22Rv1 (cell line): Measurements from ENCODE around the gene DUSP12.
"Not testable (repeated sequence)": the region's sequence is repeated elsewhere in the genome, so short reads cannot be mapped to it uniquely, and the experiment has no call there.

Source experiments
- H3K27ac ChIP-seq: fragments of 450-650 bp; 2 replicates; pipeline ENCODE4 v1.5.1; 2017
- CTCF ChIP-seq: fragments of 450-650 bp; IDR thresholded peaks from 2 replicates; pipeline ENCODE4 v1.5.1; 2017; ENCODE audit warnings: mild to moderate bottlenecking
- ZFX ChIP-seq: fragments of 450-650 bp; IDR thresholded peaks from 2 replicates; pipeline ENCODE4 v1.6.1; 2017; ENCODE audit warnings: antibody characterized with exemption, borderline replicate concordance

DUSP12 gene

GRCh38 chr1:161721738-161722343 is 27.7 kb upstream of the DUSP12 start:
- H3K27ac ChIP-seq, result no peak overlapping the region
- no peak for TF ChIP-seq CTCF
- TF ChIP-seq ZFX, result no peak

DNA sequence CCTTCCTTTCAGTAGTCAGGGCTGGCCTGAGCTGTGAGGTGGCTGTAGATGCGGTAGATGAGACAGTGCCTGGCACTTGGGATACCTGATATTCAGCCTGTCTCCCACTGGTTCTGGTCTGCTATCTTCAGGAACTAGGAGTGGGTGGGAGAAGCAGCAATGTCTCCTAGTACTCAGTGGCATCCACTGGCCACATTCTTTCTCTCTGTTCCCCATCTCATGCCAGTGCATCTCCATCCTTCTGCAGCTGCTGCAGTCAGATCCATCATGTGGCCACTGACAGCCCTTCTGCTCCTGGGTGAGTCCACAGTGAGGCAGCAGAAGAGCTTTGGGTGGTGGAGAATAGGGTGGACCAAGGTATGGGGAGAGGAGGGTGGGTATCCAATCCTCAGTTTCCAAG is 27.2 kb upstream of the DUSP12 start:
- TF ChIP-seq ZFX, result no peak
- no peak for TF ChIP-seq CTCF

DNA sequence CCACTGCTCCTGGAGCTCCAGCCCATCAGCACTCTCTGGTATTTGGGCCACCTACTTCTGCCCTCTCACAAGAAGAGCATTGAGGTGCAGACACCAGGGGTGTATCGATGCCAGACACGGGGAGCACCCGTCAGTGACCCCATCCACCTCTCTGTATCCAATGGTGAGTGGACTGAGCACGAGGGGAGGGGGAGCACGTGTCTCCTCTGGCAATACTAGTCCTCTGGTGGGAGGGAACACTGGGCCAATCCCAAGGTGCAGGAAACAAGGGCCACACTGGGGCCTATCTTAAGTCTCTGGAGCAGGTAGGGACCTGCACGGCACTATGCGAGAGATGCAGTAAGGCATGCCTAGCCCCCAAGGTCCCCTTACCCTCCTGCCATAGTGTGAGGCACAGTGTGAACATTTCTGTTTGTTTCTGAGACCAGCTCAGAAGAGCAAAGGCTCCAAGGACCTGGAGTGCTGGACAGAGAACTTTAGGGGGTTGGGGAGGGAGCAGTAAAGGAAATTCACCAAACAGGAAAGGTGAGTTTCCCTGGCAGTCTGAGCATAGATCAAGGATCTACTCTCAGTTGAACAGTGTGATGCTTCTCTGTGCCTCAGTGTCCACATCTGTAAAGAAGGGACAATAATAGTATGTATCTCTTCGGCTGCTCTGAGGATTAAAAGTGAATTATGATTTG is 26.0 kb upstream of the DUSP12 start:
- no peak overlapping the region for H3K27ac ChIP-seq
- TF ChIP-seq ZFX (no peak), CTCF (no peak)

More for the DNA sequence above, 27.2 kb upstream of the DUSP12 start:
- H3K27ac ChIP-seq, result no peak overlapping the region

DNA sequence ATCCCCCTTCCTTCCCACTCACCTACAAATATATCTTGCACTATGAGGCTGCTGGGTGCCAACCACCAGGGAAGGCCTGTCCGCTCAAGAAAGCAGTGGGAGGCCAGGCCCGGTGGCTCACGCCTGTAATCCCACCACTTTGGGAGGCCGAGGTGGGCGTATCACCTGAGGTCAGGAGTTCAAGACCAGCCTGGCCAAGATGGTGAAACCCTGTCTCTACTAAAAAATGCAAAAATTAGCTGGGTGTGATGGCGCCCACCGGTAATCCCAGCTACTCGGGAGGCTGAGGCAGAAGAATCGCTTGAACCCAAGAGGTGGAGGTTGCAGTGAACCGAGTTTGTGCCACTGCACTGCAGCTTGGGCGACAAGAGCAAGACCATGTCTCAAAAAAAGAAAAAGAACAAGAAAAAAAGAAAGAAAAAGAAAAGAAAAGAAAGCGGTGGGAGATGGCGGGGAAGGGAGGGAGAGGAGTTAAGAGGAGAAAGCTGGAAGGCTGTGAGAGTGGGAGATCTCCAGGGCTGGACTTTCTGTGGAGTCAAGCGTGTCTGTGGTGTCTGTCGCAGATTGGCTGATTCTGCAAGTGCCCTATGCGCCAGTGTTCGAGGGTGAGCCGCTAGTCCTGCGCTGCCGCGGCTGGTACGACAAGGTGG is 24.2 kb upstream of the DUSP12 start:
- not testable (repeated sequence) for H3K27ac ChIP-seq

DNA sequence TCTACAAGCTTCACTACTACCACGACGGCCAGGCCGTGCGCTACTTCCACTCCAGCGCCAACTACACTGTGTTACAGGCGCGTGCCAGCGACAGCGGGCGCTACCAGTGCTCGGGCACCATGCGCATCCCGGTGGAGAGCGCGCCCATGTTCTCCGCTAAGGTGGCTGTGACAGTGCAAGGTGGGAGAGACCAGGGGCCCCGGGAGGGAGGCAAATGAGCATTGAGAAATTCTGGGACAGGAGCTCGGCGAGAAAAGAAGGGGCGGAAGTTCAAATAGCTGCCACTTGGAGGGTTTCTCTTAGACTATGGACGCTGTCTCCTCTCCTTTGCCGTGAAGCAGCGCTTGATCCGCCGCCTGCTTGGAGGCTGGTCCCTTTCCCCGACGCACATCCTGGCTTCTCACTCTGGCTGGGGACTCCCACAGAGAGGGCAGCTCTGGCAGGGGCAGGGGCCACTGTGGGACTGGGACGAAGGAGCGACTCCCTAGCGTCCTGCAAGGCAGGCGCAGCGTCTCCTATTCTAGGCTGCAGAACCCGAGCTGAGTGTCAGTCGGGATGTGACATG is 23.6 kb upstream of the DUSP12 start:
- H3K27ac ChIP-seq, result no peak overlapping the region
- TF ChIP-seq CTCF (no peak), ZFX (no peak)

- TF ChIP-seq ZFX (no peak), CTCF (no peak)
- H3K27ac ChIP-seq, result no peak overlapping the region
Measured at GRCh38 chr1:161726473-161727255, 22.9 kb upstream of the DUSP12 start.

GRCh38 chr1:161727256-161727924 is 22.2 kb upstream of the DUSP12 start:
- TF ChIP-seq CTCF (no peak), ZFX (no peak)
- H3K27ac ChIP-seq, result no peak overlapping the region
